NCI-H510A (cell line): ENCODE measurements around the gene CRX.
"Not testable (repeated sequence)": the region's sequence is repeated elsewhere in the genome, so short reads cannot be mapped to it uniquely, and the experiment has no call there.

Experiments used
- DNase-seq: peaks from one replicate; lab custom pipeline; 2025; lab: John Stamatoyannopoulos, UW

Gene CRX

GRCh38 chr19:47821460-47822020 lies at the start of gene CRX:
Gene CRX, plus strand, starts transcription at chr19:47821937. Its CDS starts 12,507 bp downstream, at chr19:47834444.
- no peak for DNase-seq

- peak; percentile 70 for DNase-seq
Measured at GRCh38 chr19:47776568-47776967, 45.2 kb upstream of the CRX start.

- peak; percentile 28 for DNase-seq
Measured at GRCh38 chr19:47777245-47778048, 44.3 kb upstream of the CRX start.

DNA sequence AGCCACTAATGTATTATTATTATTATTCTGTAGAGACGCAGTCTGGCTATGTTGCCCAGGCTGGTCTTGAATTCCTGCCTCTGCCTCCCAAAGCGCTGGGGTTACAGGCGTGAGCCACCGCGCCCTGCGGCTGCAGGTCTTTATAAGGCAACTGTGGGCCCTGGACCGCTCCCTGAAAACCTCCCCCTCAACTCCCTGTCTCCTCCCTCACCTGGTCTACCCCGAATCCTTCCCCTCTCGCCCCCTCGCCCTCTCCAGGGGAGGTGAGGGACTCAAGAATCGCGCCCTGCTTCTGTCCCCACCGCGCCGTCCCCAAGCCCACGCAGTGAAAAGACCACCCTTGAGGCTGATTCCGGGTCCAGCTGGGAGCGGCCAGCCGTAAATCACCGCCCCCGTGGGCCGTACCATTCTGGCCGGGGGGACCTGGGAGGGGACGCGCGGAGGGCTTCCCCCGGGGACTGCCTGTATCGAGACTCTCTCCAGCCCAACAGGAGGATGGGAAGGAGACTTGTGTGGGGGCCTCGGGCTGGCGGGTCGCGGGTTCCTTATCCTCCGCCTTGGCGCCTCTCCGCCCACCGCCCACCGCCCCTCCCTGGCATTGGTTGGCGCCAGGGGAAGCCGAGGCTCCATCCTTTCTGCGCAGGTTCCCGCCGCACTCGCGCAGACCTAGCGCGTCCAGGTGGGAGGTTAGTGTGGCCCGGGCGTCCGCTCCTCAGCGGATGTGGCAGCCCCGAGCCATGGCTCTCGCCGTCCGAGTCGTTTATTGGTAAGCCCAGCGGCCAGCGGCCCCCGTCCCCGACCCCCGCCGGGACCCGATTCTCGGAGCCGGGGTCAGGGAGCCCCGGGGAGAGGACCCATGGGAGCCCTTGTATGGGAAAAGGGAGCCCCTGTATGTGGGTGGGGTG lies 43.4 kb upstream of the CRX start, which contains the start of gene SELENOW:
Gene SELENOW, plus strand, starts transcription at position 655 of the 905 bp plus-strand sequence. Its CDS starts 83 bp downstream, at position 738.
- DNase-seq, result peak; percentile 74

- DNase-seq, result no peak
Measured at GRCh38 chr19:47778954-47779351, 42.8 kb upstream of the CRX start.

DNA sequence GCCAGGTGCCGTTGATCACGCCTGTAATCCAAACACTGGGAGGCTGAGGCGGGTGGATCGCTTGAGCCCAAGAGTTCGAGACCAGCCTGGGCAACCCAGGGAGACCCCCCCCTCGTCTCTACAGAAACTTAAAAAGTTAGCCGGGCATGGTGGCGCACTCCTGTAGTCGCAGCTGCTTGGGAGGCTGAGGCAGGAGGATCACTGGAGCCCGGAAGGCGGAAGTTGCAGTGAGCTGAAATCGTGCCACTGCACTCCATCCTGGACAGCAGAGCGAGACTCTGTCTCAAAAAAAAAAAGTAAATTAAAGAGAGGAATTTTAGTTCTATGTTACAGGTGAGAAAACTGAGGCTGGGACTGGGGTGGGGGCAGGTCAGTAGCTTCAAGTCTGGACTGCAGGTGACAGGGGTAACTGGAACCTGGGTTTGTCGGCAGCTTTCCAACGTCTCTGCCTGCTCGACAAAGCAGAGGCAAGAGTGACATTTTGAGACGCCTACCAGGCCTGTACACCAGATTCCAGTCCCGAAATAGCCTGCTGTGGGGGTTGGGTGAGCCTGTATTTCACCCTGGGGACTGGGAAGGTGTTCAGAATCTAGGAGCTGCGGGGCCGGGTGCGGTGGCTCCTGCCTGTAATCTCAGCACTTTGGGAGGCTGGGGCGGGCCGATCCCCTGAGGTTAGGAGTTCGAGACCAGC lies 42.1 kb upstream of the CRX start:
- DNase-seq, result no peak

- no peak for DNase-seq
Measured at GRCh38 chr19:47780215-47780551, 41.6 kb upstream of the CRX start.

DNA sequence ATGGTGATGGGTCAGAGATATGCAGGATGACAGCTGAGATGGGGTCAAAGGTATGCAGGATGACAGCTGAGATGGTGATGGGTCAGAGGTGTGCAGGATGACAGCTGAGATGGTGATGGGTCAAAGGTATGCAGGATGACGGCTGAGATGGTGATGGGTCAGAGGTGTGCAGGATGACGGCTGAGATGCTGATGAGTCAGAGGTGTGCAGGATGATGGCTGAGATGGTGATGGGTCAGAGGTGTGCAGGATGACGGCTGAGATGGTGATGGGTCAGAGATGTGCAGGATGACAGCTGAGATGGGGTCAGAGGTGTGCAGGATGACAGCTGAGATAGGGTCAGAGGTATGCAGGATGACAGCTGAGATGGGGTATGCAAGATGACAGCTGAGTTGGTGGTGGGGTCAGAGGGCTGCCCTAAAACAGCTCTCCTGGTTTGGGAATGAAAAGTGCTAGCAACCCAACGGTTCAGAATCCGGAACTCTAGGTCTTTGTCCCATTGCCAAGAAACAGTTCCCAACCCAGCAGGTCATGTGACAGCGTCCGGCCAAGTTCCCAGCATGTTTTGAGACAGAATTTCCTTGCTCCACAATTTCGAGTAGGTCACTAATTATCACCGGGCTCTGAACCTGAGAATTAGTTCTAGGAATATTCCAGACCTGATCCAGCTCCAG lies 40.0 kb upstream of the CRX start:
- no peak for DNase-seq

GRCh38 chr19:47786566-47786965 lies 35.2 kb upstream of the CRX start:
- DNase-seq, result no peak

- not testable (repeated sequence) for DNase-seq
Measured at GRCh38 chr19:47787307-47787706, 34.4 kb upstream of the CRX start.

GRCh38 chr19:47789811-47790210 lies 31.9 kb upstream of the CRX start:
- DNase-seq, result not testable (repeated sequence)

- DNase-seq, result peak; percentile 58
Measured at GRCh38 chr19:47790398-47790814, 31.3 kb upstream of the CRX start.

DNA sequence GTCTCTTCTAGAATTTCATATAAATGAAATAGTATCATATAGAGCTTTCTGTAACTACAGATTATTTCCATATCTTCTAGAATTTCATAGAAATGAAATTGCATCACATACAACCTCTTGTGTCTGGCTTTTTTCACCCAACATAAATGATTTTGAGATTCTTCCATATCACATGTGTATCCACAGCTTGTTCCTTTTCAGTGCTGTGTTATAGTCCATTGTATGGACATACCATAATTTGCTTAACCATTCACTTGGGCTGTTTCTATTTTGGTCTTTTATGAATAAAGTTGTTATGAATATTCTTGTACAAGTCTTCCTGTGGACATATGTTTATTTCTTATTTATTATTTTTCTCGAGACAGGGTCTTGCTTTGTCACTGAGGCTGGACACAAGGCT lies 29.1 kb upstream of the CRX start:
- DNase-seq, result no peak

DNA sequence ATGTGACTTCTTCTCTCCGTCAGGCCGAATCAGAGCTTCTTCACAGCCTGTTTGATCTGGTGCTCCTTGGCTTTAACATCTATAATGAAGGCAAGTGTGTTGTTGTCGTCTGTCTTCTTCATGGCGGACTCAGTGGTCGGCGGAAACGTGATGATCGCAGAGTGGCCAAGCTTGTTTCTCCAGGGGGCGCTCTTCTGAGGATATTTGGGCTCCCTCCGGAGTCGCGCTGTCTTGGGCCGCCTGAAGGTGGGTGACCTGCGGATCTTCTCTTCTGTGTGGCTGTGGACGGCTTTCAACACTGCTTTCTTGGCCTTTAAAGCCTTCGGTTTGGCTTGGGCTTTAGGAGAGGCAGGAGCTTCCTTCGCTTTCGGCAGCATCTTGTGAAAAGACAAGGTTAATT lies 27.2 kb upstream of the CRX start:
- DNase-seq, result no peak

DNA sequence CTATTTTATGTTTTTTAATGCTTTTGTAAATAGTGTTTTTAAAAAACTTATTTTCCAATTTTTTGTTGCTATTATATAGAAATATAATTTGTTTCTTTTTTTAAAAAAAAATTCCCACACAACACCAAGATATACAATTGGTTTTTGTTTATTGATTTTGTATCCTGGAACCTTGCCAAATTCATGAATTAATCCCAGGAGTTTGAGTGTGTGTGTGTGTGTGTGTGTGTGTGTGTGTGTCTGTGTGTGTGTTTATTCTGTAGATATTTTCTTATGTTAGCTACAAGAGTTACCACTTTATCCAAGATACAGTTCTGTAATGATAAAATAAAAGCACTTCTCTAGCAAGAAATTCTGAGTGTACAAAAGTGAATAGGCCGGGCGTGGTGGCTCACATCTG lies 25.0 kb upstream of the CRX start:
- no peak for DNase-seq

DNA sequence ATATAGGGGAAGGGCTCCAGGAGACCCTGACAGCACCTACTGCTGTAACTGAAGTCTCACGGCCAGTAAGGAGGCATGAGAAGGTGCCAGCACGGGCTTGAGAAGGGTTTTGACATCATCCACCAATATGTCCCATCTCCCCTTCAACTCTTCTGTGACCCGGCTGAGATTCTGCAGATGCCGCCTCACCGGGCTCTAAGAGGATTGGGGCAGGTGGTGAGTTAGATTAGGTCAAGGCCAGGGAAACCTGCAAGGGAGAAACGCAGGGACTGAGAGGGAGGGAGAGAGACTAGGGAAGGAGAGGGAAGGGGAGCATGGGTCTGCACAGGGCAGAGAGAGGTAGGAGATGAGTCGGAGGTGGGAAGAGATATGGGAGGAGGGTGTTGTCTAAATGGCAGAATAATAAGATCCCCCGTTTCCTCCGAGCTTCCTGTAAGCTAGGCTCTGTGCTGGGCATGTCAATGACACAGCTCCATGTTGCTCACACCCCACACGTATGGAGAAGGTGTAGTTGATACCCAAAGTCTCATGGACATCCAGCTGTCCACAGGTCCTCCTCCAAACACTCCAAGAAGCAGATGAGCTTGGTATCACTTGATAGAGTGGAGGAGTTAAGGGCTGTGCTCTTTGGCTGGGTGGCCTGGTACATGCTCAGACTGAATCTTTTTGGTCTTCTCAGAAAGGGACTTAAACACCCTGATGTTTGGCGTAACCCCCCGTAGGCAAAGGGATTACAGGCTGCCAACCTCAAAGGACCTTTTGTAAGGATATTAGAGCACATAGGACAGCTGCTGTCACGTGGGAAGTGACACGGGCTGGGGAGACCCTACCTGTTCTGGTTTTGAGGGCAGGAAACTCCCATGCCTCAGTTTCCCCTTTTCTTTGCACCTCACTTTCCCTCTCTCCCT lies 23.5 kb upstream of the CRX start:
- DNase-seq, result no peak

GRCh38 chr19:47798904-47799266 lies 22.9 kb upstream of the CRX start:
- no peak for DNase-seq

GRCh38 chr19:47801270-47801669 lies 20.5 kb upstream of the CRX start:
- DNase-seq, result no peak

GRCh38 chr19:47802521-47803043 lies 19.2 kb upstream of the CRX start:
- no peak for DNase-seq

DNA sequence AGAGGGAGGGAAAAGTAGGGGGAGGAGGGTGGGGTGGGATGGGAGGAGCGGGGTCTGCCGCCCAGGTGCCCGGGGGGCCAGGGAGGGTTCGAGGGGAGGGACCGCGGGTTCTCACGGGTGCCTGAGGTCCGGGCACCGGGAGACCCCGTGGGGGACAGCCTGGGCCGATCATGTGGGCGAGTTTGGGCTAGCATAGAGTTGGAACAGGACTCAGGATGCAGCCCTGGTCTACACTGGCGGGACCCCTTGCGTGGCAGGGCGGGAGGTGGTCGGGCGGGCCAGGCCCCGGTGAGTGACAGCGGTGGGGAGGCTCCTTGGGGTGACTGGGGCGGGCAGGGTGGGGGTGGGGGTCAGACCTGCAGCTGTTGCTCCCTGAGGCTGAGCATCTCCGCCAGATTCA lies 18.6 kb upstream of the CRX start:
- not testable (repeated sequence) for DNase-seq
